ENCODE measurements around the gene DAPP1. TPM values are rescaled to one million over a fixed set of nuclear protein-coding genes. Genes with fewer than 3 reads are reported as not detected.

Gene DAPP1
- total and polyA plus RNA-seq, 2 of the 4 experiments (the other 2 are of a cell fraction) = not detected

- WGBS, 2 experiments (ENCODE audit: extremely low coverage in 2 of 2, insufficient read length in 1 of 2) = 54% methylated on average over 2 of the region's 5 CpGs; no CpG with 5 or more reads in 1 of the 2 experiments
- dilution Hi-C loops (cut with HindIII; ENCODE audit: low sequenced_read_pairs, unreplicated experiment) (no loop called here), in situ Hi-C loops (cut with MboI; ENCODE audit: low sequenced_read_pairs) (no loop called here), intact Hi-C loops (cut with micrococcal nuclease) (loop anchor here (5.0 kb wide), 1 partner anchor 114 kb away; the partner anchor contains the start of gene DNAJB14)
- Histone ChIP-seq H3K27me3 (ENCODE audit: control insufficient read depth, insufficient read depth, low read length) (0 out of 2 replicates have a peak, but pooled peaks cover 2% of the 10 kb centered on the region), H2BK20ac (ENCODE audit: low read depth, low read length) (no peak overlapping the region), H3K9me3 (ENCODE audit: control insufficient read depth, insufficient read depth, low read length) (no peaks in the 10 kb centered on the region), H3K18ac (ENCODE audit: low read depth, low read length) (no peak overlapping the region), H3K9ac (ENCODE audit: low read depth, low read length) (no peak overlapping the region), H2AK5ac (ENCODE audit: low read depth, low read length) (no peak overlapping the region), H4K5ac (ENCODE audit: low read depth, low read length) (no peak overlapping the region), H2BK15ac (ENCODE audit: low read depth, low read length) (no peak overlapping the region), H3K4me1 (ENCODE audit: control insufficient read depth, insufficient read depth, low read length) (no peaks in the 10 kb centered on the region), H2BK5ac (ENCODE audit: low read depth, low read length, poor library complexity, severe bottlenecking) (no peak overlapping the region), H3K9me1 (ENCODE audit: insufficient read depth, low read length) (no peaks in the 10 kb centered on the region), H3K56ac (ENCODE audit: extremely low read depth, insufficient read depth, low read length) (no peak overlapping the region), H3K4me3 (ENCODE audit: insufficient read depth, low read depth, low read length) (no peak overlapping the region), H3K36me3 (ENCODE audit: control insufficient read depth, insufficient read depth, low read length) (no peaks in the 10 kb centered on the region), H3K4ac (ENCODE audit: low read depth, low read length) (no peak overlapping the region), H3K4me2 (ENCODE audit: low read depth, low read length) (no peak overlapping the region), H3K14ac (replicated peaks; ENCODE audit: low read depth, low read length) (no peak overlapping the region), H3K79me1 (ENCODE audit: low read depth in 1 of 2, low read length in 2 of 2) (no peaks in the 10 kb centered on the region), H3K27ac (ENCODE audit: insufficient read depth, low read length) (no peak overlapping the region), H3K23ac (ENCODE audit: low read depth, low read length) (no peak overlapping the region), H4K91ac (ENCODE audit: insufficient read depth, low read depth, low read length) (no peak overlapping the region), H2AFZ (replicated peaks; ENCODE audit: low read length, poor library complexity) (no peak overlapping the region), H4K8ac (ENCODE audit: low read depth in 2 of 2, low read length in 2 of 2) (no peak overlapping the region), H2BK120ac (ENCODE audit: low read depth, low read length) (no peak overlapping the region), H2AK9ac (replicated peaks; ENCODE audit: low read depth, low read length, poor library complexity) (no peak overlapping the region), H4K20me1 (ENCODE audit: insufficient read depth, low read length) (no peaks in the 10 kb centered on the region)
- CTCF ChIA-PET = no interaction called here
- TF ChIP-seq BHLHE40 (IDR thresholded peaks at IDR 0.05; ENCODE audit: low read depth, low read length) (no peak), ELK1 (IDR thresholded peaks at IDR 0.05; ENCODE audit: borderline replicate concordance, low read depth, low read length) (no peak), CEBPB (IDR thresholded peaks at IDR 0.05; ENCODE audit: low read depth, low read length) (no peak), CTCF (conservative IDR thresholded peaks at IDR 0.05; ENCODE audit: low read depth, low read length) (no peak), MAFK (IDR thresholded peaks at IDR 0.05; ENCODE audit: low read depth, low read length) (no peak), CHD1 (IDR thresholded peaks at IDR 0.05; ENCODE audit: low read depth, low read length) (no peak), FOS (IDR thresholded peaks at IDR 0.05; ENCODE audit: low read depth, low read length) (no peak), MAZ (IDR thresholded peaks at IDR 0.05; ENCODE audit: borderline replicate concordance, low read depth, low read length) (no peak)
- TF ChIP-seq, protein P1, sequence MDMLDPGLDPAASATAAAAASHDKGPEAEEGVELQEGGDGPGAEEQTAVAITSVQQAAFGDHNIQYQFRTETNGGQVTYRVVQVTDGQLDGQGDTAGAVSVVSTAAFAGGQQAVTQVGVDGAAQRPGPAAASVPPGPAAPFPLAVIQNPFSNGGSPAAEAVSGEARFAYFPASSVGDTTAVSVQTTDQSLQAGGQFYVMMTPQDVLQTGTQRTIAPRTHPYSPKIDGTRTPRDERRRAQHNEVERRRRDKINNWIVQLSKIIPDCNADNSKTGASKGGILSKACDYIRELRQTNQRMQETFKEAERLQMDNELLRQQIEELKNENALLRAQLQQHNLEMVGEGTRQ (IDR thresholded peaks at IDR 0.05; ENCODE audit: low read depth, low read length) = no peak
- no peak for DNase-seq
- ATAC-seq (ENCODE audit: low read depth) = no peak; the same call in 1 of the 2 replicates
- POLR2A ChIA-PET (ENCODE audit: unreplicated experiment) = no interaction called here
- BruUV-seq (replicated peaks) = no TSS peak
These were observed 17.1 kb downstream of the DAPP1 start for GRCh38 chr4:99833756-99834155.
